GM19395 (cell line): ENCODE data around the gene BCAT1.
A peak's percentile ranks its signal among the peaks of the same experiment; 100 is the strongest.

Source experiments
- ATAC-seq: cut with Tn5 transposase; IDR thresholded peaks from one replicate; pipeline ENCODE4 v1.9.1; 2021; ENCODE audit warnings: mild to moderate bottlenecking, moderate library complexity; ENCODE audit not compliant: unreplicated experiment

Gene BCAT1

GRCh38 chr12:24948757-24949722, at the start of gene BCAT1:
BCAT1 (minus strand) TSS chr12:24949101; CDS start chr12:24948932, 169 bp downstream.
- peak; percentile 45 for ATAC-seq

DNA sequence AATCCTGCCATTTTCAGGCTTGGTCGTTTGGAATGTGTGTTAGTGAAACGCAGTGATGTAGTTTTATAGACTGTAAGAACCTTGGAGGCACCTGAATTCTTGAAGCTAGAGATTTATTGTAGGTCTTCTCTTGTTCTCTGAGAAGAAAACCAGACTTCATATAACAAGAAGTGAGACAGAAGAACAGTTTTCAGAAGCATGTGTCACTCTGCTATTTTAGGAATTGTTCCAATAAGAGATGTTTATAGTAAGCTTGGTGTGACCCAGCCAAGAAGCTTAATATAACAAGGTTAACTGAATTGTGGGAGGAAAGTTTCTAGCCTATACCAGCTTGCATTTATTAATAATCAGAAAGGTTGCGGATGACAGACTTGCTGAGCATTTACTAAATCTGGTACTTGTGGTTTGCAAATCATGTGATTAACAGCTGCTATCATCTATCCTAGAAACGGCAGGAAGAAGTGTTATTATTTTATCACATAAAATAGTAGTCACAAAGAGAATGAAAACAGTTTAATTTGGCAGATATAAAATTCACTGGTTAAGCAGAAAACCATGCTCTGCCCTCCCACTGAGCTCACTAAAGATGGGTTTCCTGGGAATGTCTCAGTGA, 49.2 kb upstream of the BCAT1 start:
- ATAC-seq: peak; percentile 86

DNA sequence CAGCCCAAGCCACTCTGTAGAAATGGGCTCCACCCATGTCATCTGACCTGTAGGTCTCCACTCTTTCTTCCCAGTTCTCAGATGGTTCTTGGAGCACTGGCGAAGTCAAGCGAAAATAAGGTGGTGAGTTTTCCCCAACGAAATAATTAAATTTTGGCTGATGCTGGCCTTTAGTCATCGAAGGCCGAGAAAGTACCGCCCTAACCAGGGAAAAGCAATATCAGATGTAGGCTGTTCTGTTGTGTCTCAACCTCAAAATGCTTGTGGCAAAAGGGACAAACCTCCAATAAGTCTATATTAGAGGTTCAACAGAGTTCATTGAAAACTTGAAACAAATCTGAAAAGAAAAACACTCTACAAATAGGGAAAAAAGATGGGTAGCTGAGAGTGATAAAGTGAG, 48.6 kb upstream of the BCAT1 start:
- peak; percentile 6 for ATAC-seq

DNA sequence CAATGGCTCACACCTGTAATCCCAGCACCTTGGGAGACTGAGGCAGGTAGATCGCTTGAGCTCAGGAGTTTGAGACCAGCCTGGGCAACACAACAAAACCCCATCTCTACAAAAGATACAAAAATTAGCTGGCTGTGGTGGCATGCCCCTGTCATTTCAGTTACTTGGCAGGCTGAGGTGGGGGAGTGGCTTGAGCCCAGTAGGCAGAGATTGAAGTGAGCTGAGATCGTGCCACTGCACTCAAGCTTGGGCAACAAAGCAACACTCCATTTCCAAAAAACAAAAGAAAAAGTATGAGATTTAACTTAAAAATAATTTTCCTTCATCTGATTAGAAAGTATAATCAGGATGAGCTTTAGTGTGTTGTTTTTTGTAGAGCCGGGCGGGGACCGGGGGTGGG, 47.9 kb upstream of the BCAT1 start:
- no peak for ATAC-seq

DNA sequence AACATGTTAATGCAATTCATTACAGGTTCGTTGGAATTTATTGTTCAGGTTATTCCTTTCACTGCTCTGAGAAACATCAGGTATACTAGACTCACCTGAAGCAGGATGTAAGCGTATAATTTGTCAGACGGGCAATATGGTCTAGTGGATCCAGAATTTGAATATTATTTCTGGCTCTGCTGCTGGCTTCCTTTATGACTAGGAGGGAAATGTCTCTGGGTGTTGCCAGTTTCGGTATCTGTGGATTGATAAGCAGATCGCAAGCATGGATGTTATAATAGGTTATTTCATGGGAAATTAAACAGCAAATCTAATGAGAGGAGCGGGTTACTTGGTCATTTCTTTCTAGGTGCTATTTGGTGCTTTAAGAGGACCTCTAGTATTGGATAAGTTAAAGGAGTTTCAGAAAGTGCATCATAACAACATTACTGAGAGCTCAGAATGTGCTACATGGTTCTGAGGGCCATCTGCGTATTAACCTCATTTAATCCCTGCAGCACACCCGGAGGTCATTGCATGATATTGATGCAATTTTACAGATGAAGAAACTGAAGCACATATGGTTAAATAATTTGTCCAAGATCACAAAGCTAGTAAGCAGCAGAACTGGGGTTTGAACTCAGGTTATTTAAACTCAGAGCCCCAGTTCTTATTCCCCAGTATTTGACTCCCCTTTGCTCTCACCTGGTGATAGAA, 47.3 kb upstream of the BCAT1 start:
- ATAC-seq: peak; percentile 39

DNA sequence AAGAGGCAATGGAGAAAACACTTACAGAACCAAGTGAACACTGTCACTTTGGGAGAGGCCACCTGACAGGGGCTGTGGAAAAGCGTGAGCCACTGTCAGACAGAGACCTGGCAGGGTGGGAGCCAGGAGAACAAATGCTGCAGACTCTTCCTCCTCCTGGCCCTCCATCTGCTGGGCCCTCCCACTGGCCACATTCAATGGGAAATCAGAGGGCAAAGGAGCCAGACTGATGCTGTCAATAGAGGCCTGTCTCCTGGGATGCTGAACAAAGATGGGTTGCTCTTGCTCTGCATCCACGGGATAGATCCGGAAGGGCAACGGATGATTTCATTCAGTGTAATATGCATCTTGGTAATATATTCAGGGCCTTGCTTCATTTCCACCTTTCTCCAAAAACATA, 44.9 kb upstream of the BCAT1 start:
- ATAC-seq: no peak

- peak; percentile 55 for ATAC-seq
Observed at GRCh38 chr12:24991209-24992049, 42.5 kb upstream of the BCAT1 start.

GRCh38 chr12:24989216-24989615, 40.3 kb upstream of the BCAT1 start:
- no peak for ATAC-seq

- ATAC-seq: no peak
Observed at GRCh38 chr12:24982250-24982649, 33.3 kb upstream of the BCAT1 start.

GRCh38 chr12:24979976-24980730, 31.3 kb upstream of the BCAT1 start:
- no peak for ATAC-seq

GRCh38 chr12:24979329-24979728, 30.4 kb upstream of the BCAT1 start:
- ATAC-seq: no peak

- ATAC-seq: no peak
Observed at GRCh38 chr12:24977711-24978110, 28.8 kb upstream of the BCAT1 start.

DNA sequence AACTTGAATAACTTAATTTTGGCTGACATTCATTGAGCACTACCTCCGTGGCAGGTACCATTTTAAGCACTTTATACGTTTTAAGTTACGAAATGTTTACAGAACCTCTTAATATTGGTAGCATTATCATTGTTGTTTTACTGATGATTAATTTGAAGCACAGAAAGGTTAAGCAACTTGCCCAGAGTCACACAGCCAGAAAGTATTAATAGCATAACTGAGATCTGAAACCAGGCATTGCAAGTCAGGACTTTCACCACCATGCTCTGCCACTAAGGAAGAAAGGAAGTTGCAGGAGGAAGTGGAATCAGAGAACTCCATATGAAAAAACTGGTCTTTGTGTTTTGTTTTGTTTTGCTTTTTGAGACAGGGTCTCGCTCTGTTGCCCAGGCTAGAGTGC, 28.2 kb upstream of the BCAT1 start:
- ATAC-seq: no peak

DNA sequence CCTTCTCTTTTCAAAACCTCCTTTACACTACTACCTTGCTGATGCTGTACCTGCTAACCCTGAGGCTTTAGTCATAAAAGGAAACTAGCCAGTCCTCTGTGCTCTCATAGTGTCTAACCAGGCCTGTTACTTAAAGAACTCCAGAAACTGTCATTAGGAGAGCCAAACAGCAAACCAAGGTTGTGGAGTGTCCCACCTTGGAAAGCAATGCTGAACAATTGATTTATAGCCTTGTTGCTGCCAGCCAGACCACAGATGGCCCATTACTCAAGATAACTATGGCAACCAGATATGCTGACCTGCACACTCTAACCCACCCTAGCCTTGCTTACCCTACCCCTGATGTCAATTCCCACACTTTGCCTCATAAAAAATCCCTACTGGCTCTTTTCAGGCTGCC, 26.5 kb upstream of the BCAT1 start:
- no peak for ATAC-seq

DNA sequence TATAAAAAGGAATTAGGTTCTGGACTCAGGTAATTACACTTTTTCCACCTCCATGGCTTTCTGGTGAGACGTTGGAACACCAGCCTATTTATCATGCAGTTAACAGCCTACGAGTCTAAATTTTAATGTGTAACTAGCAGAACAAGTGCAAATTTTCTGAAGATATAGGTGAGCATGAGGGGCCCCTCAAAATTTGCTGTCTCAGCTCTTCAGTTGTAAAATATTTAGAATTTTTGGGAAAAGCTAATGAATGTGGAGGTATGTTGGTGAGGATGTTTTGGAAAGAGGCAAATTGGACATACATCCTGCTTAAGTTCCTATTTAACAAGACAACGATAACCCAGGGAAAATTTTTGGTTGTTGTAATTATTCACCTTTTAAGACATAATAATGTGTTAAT, 25.3 kb upstream of the BCAT1 start:
- ATAC-seq: no peak

GRCh38 chr12:24972078-24972477, 23.2 kb upstream of the BCAT1 start:
- ATAC-seq: no peak

DNA sequence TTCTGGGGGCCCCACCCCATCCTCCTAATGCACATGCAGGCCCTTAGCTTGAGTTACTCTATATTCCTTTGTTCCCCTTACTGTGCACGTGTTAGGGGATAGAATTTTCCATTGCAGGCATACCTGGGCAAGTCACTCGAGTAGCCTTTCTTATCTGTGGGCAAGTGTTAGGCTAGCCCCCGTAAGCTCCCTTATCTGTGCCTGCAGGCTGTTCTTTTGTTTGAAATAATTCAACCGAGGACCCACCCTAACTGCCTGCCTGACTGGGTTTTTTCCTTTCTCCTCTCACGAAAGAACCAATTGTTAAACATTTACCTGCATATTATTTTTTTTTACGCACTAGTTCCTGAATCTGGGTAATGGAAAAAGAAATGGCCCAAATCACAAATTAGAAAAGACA, 21.3 kb upstream of the BCAT1 start:
- no peak for ATAC-seq

DNA sequence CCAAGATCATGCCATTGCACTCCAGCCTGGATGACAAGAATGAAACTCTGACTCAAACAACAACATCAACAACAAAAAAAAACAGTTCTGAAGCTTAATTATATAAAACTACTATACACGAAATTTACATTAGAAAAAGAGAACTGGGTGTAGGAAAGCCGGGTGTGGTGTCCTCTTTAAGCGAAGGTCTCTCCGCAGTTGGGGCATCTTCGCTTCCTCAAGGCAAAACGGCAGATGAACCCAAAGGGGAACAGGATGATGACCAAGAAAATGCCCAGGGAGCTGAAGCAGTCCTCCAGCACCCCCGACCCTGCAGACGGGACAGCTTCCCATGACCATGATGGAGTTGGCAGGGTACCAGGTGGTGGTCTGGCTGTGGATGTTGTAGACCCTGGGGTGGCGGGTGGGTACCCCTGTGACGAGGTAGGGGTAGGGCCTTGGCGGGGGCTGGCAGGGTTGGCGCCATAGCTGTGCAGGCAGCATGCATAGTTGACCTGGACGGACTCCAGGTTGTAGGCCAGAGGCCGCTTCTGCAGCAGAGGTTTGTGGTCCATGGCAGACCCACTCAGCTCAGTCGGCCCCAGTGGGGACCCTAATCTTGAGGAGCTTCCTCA, 18.2 kb upstream of the BCAT1 start:
- ATAC-seq: no peak

GRCh38 chr12:24964342-24964741, 15.4 kb upstream of the BCAT1 start:
- ATAC-seq: no peak
